ENCODE measurements around the gene ADGRD1. TPM values are rescaled to one million over a fixed set of nuclear protein-coding genes. Genes with fewer than 3 reads are reported as not detected.
"Not testable (repeated sequence)": the region's sequence is repeated elsewhere in the genome, so short reads cannot be mapped to it uniquely, and the experiment has no call there.

The ADGRD1 gene
- total RNA-seq: 0.50 and 0.61 TPM in 2 replicates

DNA sequence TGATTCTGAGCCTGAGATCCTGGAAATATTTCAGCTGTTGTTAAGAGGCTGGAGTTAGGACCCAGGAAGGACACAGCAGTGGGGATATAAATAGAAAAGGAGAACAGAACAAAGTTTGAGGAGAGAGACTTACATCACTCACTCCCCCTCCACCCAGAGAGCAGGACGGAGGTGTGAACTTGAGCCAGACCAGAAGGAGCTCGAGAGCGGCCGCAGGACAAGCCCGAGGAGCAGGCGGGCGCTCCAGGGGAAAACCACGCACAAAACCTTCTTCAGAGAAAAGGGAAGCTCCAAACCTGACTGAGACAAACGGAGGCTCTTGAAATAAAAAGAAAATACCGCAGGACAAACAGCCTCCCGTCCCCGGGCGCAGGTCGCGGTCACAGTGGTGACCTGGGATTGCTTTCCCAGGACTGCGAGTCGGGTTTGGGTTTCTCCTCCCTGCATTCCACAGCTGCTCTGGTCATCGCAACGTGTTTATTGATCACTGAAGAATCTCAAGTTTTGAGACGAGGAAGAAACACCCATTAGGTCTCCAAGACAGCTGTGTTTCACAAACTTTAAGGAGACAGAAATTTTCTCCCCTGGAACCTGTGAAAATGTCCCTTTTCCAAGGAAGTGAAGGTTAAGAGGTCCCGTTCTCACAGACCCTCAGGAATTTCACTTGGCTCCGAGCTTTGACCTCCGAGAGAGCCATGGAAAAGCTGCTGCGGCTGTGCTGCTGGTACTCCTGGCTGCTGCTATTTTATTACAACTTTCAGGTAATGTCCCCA lies at the start of gene ADGRD1:
Gene ADGRD1, plus strand, starts transcription at position 137 of the 773 bp plus-strand sequence. Its CDS starts 559 bp downstream, at position 696.
- intact Hi-C loops (cut with micrococcal nuclease): no loop called here

DNA sequence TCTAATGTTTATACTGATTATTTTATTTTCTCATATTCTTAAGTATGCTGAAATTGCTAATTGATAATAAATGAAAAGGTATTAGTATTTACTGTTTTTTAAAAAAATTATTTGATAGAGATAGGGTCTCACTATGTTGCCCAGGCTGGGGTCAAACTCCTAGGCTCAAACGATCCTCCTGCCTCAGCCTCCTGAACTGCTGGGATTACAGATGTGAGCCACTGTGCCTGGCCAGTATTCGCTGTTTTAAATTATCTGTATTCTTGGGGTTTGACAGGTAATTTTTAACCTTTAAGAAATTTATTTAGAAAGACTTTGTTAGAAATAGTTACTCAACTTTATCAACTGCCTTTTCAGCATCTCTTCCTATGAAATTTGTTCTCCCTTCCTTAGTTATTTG lies 49.6 kb upstream of the ADGRD1 start:
- intact Hi-C loops (cut with micrococcal nuclease): no loop called here

DNA sequence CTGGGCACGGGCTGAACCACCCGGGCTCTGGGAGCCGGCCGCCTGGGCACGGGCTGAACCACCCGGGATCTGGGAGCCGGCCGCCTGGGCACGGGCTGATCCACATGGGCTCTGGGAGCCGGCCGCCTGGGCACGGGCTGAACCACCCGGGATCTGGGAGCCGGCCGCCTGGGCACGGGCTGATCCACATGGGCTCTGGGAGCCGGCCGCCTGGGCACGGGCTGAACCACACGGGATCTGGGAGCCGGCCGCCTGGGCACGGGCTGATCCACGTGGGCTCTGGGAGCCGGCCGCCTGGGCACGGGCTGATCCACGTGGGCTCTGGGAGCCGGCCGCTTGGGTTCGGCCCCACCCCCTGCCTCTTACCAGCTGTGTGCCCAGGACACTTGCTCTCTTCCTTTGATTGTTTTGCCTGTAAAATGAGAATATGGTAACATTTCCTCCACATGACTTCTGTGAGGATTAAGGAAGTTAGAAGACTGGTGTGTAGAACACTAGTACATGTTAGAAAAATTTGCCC lies 48.7 kb upstream of the ADGRD1 start:
- intact Hi-C loops (cut with micrococcal nuclease): not testable (repeated sequence)

DNA sequence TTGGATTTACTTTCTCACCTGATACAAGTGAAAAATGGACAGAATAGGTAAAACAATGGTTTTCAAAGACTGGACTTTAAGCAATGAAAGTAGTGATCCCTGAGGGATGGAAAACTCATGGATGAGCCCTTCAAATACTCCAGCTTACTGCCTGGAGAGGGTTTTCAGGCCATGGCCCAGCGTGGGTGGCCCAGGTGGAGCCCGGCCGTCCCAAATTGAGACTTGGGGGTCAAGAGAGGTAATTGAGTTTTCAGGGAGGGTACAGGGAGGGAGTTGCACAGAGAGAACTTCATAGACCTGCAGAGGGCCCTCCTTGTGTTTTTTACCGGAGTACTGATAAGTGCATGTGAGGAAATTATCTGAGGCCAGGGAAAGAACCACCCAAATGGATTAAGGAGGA lies 44.6 kb upstream of the ADGRD1 start:
- intact Hi-C loops (cut with micrococcal nuclease): no loop called here

DNA sequence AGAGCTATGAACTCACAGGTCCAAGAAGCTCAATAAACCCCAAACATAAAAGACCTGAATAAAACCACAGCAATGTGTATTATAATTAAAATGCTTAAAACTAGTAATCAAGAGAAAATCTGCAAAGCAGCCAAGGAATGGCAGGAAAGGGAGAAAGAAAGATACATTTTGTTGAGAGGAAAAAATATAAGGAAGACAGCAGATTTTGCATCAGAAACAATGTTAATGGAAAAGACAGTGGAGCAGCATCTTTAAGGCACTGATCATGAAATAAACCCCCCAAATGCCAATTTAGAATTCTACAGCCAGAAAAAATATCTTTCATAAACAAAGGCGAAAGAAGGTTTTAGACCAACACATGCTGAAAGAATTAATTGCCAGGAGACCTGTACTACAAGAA lies 42.5 kb upstream of the ADGRD1 start:
- intact Hi-C loops (cut with micrococcal nuclease): no loop called here

DNA sequence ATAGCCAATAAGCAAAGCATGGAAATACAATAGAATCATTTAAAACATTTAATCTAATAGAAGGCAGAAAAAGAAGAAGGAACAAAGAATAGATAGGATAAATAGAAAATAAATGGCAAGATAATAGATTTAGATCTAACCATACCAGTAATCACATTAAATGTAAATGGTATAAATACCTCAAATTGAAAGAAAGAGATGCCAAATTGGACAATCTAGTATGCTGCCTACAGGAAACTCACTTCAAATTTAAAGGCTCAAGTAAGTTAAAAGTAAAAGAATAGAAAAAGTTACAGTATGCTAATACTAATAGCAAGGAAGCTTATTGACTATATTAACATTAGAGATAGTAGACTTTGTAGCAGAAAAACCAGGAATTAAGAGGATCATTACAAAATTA lies 41.8 kb upstream of the ADGRD1 start:
- intact Hi-C loops (cut with micrococcal nuclease): no loop called here

DNA sequence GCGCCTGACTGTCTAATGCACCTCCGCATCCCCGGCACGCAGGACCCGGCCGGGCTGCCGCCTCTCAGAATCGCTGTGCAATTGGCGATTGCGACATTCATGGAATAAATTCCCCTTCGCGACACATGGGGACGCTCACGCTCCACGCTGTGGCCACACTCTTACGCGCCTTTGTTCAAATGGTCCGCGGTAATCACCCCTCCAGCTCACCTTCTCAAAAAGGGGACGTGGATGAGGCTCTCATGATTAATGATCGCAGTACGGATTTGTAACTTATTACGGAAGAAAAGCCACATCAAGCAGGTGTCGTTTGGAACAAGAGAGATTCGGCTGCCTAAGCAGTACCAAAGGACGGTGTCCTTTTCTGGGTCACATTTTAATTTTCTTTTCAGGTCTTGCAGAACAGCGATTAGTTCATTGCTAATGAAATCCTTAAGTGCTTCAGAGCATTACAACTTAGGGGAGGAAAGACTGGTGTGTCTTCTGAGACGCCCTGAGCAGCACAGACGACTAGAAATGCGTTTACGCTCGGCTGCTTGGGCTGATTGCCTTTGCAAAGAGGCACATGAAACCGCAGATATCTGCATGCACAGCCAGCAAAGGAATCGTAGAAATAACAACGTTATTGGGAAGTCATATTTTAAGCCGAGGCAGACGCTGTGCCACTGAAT lies 37.3 kb upstream of the ADGRD1 start:
- intact Hi-C loops (cut with micrococcal nuclease): loop anchor here (5.0 kb wide), 1 partner anchor 216 kb away; no protein-coding TSS in a partner anchor

DNA sequence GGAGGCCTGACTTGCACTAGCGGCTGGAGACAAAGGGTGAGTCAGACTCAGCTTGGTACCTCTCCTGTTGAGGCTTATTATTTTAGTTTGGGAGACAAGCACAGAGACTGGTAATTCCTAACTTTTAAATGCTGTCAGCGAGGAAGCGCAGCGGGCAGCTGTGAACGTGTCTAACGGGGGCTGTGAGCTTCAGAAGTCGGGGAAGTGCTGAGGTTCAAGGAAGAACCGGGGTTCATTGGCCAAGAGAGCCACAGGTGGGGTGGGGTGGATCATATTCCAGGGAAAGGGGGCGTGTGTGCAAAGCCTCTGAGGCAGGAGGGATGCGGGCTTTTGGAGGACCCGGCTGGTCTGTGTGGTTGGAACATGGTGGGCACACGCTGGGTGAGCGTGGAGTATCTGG lies 36.1 kb upstream of the ADGRD1 start:
- intact Hi-C loops (cut with micrococcal nuclease): loop anchor here (5.0 kb wide), 1 partner anchor 215 kb away; no protein-coding TSS in a partner anchor

DNA sequence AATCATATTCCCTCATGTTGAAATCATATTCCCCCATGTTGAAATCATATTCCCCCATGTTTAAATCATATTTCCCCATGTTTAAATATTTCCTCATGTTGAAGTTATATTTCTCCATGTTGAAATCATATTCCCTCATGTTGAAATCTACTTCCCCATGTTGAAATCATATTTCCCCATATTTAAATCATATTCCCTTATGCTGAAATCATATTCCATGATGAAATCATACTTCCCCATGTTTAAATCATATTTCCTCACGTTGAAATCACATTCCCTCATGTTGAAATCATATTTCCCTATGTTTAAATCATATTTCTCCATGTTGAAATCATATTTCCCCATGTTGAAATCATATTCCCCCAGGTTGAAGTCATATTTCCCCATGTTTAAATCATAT lies 34.6 kb upstream of the ADGRD1 start:
- intact Hi-C loops (cut with micrococcal nuclease): loop anchor here (5.0 kb wide), 1 partner anchor 213 kb away; no protein-coding TSS in a partner anchor

DNA sequence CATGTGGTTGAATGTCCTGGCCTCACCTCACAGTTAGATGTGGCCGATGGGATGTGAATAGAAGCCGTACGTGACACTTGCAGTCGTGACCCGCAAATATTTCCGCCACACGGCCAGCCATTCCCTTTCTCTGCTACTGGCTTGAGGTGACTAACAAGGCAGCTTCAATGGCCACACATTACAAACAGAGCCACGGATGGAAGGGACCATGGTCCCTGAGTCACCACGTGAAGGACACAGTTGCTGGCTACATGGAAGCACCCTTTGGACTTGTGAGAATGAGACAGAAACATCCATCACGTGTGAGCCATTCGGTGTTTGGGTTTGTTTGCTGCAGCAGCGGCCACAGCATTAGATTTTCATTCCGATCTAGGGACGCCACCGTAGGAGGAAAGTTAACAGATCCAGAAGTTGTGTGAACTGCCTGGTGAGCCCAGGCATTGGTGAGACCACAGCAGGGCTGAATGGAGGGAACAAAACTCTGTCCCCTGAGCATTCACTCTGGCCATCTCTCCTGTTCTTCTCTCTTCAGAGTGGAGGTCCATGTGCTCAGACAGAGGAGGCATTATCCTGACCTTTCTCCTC lies 33.5 kb upstream of the ADGRD1 start:
- intact Hi-C loops (cut with micrococcal nuclease): no loop called here

DNA sequence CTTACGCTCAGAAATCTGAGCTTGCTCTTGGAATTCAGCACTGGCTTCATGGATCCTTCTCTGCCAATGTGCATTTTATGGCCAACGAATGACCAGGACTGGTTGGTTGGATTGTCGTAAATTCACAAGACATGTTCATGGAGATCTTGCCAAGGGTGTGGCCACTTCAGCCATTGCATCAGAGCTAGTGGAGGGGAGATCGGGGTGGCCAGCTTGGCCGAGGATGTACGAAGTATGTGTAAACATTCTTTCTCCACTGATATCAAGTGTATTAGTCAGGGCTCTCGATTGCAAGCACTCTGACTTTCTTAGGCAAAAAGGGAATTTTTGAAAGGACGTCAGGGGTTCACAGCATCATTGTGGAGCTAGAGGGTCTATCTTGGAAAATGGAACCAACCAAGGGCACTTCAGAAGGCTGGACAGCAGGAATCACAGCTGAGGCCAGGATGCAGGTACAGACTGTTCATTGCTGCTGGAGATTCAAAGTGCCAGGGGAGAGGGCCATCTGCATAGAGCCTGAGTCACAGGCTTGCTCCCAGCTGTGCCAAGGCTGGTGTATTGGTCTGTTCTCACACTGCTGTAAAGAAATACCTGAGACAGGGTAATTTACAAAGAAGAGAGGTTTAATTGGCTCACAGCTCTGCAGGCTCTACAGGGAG lies 32.9 kb upstream of the ADGRD1 start:
- intact Hi-C loops (cut with micrococcal nuclease): no loop called here

DNA sequence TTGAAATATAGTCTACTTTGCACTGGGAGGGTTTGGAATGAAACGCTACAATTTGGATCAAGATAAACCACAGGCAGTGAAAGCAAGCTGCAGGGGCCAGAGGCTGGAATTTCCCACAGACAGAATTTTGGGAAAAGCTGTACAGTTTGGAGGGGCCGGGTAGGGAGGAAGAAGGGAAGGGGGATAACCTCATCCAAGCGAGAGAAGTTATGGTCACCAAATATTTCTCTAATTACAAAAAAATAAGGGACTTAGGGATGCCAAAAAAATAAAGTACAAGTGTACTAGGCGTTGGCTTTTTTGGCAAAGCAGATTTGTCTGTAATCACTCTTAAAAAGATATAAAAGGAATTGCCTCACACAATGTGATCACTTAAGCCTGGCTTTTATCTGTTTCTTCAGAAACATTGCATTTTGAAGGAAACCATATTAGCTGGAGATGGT lies 31.2 kb upstream of the ADGRD1 start:
- intact Hi-C loops (cut with micrococcal nuclease): no loop called here

DNA sequence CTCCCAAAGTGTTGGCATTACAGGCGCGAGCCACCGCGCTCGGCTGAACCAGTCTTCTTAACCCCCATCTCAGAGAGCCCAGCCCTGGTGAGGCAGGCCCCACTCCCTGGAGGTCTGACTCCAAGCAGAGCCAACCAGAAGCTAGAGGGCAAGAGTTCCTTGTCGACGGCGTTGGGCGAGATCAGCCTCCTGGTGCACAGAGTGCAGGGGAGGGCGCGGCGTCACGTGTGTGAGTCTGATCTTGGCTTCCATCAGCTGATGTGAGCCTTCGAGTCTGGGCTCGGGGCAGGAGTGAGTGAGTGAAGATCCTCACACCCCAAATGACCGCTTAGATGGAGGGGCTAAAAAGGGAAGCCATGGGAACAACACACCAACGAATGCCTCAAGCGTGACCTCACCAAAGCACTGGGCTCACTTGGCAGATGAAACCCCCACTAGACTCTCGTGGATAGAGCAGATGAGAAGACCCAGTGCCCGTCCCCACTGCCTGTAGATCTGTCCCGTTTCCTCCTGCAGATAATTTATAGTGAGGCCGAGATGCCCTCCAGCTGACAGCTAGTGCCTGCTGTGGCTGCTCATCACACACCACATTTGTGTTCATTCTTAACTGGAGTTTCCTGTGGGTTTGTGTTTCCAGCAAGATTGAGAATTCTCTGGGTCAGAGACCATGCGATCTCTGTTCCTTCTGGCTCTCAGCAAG lies 28.6 kb upstream of the ADGRD1 start:
- intact Hi-C loops (cut with micrococcal nuclease): no loop called here

DNA sequence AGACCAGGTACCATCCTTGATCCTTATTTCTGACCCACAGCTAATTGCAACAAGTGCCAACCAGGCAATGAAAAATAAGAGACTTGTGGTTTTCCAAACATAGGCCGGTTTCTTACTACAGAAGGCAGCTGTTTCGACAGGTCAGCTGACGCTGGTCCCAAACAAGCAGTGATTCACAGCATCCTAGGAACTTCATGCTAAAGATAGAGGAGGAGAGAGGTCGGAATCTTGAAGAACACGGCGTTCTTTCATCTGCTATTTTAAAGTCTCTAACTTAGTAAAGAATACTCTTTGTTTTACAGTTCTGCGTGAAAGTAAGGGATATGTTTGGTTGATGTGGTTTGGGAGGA lies 28.1 kb upstream of the ADGRD1 start:
- intact Hi-C loops (cut with micrococcal nuclease): no loop called here

DNA sequence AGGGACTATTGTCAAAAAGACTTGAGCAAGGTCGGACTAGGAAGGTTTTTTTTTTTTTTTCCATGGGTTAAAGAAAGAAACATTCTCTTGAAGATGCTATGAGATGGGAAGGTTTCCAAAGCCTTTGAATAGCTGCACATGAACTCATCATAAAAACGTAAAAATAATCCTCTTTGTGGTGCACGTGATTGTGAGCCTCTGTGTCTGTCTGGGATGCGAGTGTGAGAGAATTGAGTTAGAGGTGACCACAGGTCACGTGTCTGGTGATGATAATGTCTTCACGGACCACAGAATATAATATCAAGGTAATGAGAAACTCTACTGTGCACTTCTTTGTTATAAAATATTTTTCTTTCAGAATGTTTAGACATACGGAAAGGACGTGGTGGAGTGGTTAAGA lies 24.3 kb upstream of the ADGRD1 start:
- intact Hi-C loops (cut with micrococcal nuclease): no loop called here

DNA sequence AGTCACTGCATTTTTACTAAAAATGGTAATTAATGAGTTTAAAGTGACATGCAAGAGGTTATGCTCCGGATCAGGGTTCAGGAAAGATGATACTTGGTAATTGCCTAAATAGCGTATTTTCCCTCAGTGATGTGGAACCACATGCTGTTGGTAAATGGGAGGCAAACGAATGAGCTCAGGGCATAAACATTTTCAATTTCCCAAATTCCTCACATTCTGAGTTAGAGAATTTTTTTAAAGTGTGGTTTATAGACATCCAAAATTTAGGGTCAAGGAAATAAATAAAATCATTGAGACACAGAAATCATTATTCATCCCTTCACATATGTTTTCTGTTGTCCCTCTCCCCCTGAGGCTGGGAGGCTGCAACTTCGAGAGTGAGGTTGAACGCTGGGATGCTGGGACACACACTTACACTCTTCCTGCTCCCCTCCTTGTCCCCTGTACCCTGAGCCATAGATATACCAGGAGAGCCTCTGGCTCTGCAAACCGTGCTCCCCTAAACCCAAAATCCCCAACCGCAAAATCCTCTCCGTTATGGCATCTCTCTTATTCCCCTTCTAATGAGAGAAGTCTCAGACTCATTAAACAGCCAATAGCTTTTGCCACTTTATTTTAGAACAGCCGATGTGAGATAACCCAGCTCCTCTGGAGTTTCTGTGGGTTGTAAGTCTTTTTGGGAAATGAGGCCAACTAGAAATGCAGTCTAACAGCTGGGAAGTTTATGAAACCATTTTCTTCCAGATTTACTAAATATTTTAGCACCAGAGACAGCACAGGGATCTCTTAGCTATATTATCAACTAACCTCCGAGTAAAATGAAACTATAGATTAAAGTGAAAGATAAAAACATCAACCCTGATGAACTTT lies 21.4 kb upstream of the ADGRD1 start:
- intact Hi-C loops (cut with micrococcal nuclease): no loop called here

DNA sequence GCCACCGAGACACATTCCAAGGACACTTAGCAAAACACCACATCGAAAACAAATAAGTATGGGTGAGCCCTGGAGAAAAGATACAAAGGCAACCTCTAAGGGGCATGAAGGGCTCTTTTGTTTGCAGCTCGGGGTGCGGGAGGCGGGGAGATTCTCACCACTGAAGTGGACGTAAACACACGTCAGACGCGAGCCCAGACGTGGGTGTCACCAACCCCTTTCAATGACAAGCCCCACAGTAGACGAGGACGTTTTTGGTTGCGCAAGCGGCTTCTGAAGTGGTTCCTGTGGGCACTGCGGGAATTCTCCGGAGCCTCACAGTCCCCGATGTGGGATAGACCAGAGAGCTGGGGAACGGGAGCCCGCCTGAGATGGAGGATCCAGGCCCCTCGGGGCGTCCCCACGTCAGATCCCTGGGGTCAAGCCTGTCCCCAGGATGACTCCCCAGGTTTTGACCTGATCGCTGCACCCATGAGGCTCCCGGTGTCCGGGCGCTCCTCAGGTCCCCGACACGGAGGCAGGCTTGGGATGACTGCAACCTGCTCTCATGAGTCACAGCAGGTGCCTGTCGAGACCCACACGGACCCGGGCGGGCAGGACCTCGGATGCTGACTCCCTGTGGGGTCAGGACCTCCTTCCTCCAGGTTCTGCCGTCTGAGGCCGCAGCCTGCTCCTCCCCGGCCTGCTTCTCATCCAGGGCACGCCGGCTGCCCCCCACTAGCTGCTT lies 20.3 kb upstream of the ADGRD1 start:
- intact Hi-C loops (cut with micrococcal nuclease): no loop called here

DNA sequence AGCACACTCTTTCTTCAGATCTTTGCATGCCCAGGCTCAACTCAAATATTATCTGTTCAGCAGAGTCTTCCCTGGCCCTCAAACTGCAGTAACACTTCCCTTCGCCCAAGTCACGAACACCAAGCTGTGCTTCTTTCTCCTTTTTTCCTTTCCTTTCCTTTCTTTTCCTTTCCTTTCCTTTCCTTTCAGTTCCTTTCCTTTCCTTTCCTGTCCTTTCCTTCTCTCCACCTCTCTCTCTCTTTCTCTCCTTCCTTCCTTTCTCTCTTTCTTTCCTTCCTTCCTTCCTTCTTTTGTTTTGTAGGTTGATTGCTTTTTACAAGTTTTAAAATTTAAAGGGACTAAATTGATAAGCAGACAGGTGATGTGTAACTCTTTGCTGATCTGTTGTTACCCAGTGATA lies 19.0 kb upstream of the ADGRD1 start:
- intact Hi-C loops (cut with micrococcal nuclease): no loop called here

DNA sequence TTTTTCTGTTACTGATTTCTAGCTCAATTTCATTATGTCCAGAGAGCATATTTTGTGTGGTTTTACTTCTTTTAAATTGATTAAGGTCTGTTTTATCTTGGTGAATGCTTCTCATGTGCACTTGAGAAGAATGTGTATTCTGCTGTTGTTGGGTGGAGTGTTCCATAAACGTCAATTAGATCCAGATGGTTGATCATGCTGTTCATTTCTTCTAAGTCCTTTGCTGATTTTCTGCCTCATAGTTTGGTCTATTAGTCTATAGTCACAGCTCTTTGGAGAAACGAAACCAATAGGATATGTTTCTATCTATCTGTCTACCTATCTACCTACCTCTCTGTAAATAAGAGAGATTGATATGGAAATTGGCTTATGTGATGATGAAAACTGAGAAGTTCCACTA lies 17.1 kb upstream of the ADGRD1 start:
- intact Hi-C loops (cut with micrococcal nuclease): no loop called here

All from T-helper 2 cell treated with Interferon-gamma antibody and Interleukin-4, amounts not matched to agents 100 ng/mL and 5 ng/mL, for 36 hours (primary cell).